ENCODE data around the gene FASTKD2.
"Not testable (repeated sequence)": the region's sequence is repeated elsewhere in the genome, so short reads cannot be mapped to it uniquely, and the experiment has no call there.

The FASTKD2 gene

DNA sequence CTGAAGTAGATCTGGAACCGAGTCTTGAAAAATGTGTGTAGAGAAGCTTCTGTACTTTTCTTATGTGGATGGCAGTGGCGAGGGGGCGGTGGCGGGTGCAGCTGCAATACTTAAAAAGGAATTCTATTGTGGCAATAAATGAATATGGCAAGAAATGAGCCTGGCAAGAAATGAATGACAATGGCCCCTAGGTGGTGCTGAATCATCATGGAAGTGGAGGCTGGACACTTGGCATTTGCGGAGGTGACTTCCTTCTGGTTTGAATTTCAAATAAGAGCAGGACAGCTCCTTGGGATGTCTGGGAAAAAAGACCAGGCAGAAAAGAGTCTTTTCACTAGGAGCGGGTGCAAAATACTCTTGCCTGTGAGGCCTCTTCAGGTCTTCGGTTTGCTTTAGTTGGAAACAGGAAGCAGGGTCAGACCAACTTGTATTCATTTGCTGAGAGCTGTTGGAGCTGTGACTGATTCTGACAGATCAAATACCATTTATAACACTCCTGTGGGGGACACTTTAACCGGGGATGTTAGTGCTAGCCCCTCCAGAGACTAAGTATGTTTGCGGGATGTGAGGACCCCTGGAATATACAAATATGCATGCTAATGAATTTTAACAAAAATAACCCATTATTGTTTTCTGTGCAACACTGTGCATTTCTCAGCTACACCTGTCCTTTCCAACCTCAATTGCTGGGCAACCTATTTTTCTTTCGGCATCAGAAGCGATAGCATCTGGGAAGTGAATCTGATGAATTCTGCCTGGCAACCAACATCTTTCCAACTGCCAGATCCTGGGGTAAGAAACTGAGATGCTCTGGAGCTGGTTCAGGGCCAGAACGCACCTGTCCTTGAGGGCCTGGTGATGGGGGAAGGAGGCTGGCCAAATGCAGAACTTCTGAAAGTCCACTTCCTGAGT is 35.4 kb downstream of the FASTKD2 start:
- H3K4me3 ChIP-seq (ENCODE audit: low read length) = peak overlapping the region; percentile 27
- H3K27me3 ChIP-seq (ENCODE audit: control insufficient read depth, insufficient read depth, low read length) = no peaks in the 10 kb centered on the region
- H3K9ac ChIP-seq (ENCODE audit: low read length) = no peak overlapping the region
- peaks cover 11% of the 10 kb centered on the region for H3K4me1 ChIP-seq (ENCODE audit: control insufficient read depth, insufficient read depth, low read length)
- peak overlapping the region; percentile 28 for H3K27ac ChIP-seq (ENCODE audit: low read depth, low read length)
- no peaks in the 10 kb centered on the region for H3K36me3 ChIP-seq (ENCODE audit: control insufficient read depth, insufficient read depth, low read length)

DNA sequence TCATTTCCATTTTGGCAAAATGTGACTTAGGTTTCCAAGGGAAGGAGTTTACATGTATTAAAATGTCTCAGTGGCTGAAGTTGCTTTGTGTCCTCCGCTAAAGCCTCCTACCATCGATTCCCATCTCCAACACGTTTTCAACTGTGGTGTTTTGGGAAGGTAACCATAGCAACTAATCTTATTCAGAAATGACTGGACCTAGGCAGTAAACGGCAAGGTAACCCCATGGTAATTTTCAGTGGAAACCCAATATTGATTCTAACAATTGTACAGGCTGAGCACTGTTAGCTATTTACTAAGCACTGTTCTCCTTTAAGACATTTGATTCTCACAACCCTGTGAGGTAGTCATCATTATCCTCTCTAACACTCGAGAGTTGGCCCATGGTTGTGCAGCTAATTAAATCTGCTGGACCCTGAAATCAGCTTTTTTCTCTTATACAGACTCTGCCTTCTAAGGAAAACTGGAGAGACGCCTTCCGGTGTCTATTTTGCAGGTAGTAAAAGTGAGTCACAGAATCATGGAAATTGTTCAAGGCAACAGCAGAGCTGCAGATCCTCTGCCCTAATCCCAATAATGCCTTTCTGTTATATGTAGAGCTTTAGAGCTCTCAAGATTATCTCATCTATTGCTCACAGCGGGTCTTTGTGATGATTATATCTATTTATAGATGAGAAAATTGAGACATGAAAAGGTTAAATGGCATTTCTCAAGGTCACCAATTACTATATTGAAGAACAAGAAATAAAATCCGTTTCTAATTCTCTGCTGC is 36.2 kb downstream of the FASTKD2 start:
- Histone ChIP-seq H3K27me3 (ENCODE audit: control insufficient read depth, insufficient read depth, low read length) (no peaks in the 10 kb centered on the region), H3K4me1 (ENCODE audit: control insufficient read depth, insufficient read depth, low read length) (peaks cover 11% of the 10 kb centered on the region), H3K4me3 (ENCODE audit: low read length) (no peak overlapping the region), H3K36me3 (ENCODE audit: control insufficient read depth, insufficient read depth, low read length) (no peaks in the 10 kb centered on the region), H3K9ac (ENCODE audit: low read length) (no peak overlapping the region), H3K27ac (ENCODE audit: low read depth, low read length) (no peak overlapping the region)

DNA sequence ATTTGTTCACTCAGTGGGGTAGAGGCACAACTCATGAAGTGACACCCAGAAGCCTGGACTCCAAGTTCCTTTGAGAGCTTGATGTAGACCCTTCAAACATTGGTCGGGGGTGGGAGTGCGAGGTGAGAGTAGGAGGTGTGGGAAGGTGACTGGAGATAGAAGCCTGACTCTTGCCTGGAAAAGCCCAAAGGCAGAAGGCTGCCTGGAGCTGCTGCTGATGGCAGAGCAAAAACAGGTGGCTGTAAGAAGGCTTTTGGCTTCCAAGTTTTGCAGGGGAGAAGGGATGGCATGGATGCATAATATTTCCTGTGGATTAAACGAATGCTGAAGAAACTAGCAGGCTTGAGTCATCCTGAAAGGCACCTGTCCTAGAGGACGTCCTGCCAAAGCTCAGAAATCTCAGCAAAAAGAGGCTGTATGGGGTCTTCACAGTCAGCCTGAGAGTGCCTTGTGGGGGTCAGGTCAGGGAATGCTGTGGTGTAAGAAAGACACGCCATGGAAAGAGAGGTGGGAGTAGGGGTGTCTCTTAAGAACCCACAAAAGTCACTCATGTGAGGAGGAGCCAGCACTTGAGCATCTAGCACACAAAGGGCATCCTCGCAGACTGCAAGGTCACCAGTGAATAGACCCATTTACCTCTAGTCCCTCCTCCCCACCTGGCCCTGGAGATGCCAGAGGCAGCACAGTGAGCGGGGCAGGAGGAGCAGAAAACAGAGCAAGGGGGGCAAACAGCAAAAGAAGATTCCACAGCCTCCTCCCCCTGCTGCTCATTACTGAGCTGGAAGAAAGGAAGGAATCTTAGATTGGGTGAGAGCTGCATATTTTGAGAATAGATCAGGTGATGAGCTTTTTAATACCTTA is 37.5 kb downstream of the FASTKD2 start:
- H3K27me3 ChIP-seq (ENCODE audit: control insufficient read depth, insufficient read depth, low read length) = no peaks in the 10 kb centered on the region
- no peaks in the 10 kb centered on the region for H3K36me3 ChIP-seq (ENCODE audit: control insufficient read depth, insufficient read depth, low read length)
- no peak overlapping the region for H3K9ac ChIP-seq (ENCODE audit: low read length)
- no peak overlapping the region for H3K4me3 ChIP-seq (ENCODE audit: low read length)
- H3K27ac ChIP-seq (ENCODE audit: low read depth, low read length) = no peak overlapping the region
- H3K4me1 ChIP-seq (ENCODE audit: control insufficient read depth, insufficient read depth, low read length) = peaks cover 11% of the 10 kb centered on the region

DNA sequence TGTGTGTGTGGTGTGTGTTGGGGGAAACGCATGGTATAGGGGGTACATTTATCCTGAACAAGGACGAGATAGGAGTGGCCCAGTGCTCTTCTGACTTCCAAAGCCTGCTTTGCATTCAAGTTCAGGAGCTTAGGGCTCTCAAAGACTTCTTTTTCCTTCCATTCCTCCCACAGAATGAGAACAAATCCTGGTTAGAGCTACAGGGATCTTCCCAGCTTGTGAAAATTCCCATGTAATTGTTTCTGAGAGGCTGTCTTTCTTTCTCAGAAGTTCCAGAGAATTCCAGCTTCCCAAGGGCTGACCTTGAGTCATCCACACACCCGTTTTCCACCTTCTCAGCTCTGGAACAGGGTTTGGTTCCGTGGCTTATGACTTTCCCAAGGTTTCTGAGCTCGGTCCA is 38.9 kb downstream of the FASTKD2 start:
- H3K36me3 ChIP-seq (ENCODE audit: control insufficient read depth, insufficient read depth, low read length) = no peaks in the 10 kb centered on the region
- no peak overlapping the region for H3K4me3 ChIP-seq (ENCODE audit: low read length)
- H3K9ac ChIP-seq (ENCODE audit: low read length) = no peak overlapping the region
- H3K27ac ChIP-seq (ENCODE audit: low read depth, low read length) = no peak overlapping the region
- H3K27me3 ChIP-seq (ENCODE audit: control insufficient read depth, insufficient read depth, low read length) = no peaks in the 10 kb centered on the region
- H3K4me1 ChIP-seq (ENCODE audit: control insufficient read depth, insufficient read depth, low read length) = peaks cover 11% of the 10 kb centered on the region

DNA sequence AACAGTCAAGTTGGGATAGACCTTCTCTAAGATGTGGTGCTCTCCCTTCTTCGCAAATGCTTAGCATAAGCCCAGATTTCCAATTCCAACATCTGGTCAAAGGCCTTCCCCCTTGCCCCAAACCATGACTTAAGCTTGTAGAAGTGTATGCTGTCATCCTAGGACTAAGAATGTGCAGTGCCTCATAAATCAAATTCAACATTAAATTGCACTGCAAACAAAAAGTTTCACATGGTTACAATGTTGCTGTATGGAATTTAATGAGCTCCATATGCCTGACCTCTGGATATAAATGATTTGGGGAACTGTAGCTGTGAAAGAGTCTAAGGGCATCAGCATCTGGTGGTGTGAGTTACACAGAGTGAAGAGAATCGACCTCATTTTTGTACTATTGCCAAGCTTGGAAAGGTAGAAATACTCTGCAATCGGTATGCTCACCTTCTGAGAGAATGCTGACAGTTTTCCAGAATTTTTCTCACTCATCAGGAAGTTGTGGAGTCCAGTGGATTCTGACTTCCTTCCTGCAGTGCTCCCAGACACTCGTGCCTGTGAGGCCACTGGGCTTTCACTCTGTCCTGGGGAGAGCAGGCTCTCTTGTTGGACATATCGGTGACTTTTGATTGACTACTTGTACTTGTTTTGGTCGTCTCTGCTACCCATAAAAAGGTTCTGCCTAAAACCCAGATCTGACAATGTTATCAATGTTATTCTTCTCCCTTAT is 40.6 kb downstream of the FASTKD2 start:
- H3K27ac ChIP-seq (ENCODE audit: low read depth, low read length) = no peak overlapping the region
- H3K4me3 ChIP-seq (ENCODE audit: low read length) = no peak overlapping the region
- no peak overlapping the region for H3K9ac ChIP-seq (ENCODE audit: low read length)
- H3K4me1 ChIP-seq (ENCODE audit: control insufficient read depth, insufficient read depth, low read length) = no peaks in the 10 kb centered on the region
- H3K27me3 ChIP-seq (ENCODE audit: control insufficient read depth, insufficient read depth, low read length) = no peaks in the 10 kb centered on the region
- no peaks in the 10 kb centered on the region for H3K36me3 ChIP-seq (ENCODE audit: control insufficient read depth, insufficient read depth, low read length)

DNA sequence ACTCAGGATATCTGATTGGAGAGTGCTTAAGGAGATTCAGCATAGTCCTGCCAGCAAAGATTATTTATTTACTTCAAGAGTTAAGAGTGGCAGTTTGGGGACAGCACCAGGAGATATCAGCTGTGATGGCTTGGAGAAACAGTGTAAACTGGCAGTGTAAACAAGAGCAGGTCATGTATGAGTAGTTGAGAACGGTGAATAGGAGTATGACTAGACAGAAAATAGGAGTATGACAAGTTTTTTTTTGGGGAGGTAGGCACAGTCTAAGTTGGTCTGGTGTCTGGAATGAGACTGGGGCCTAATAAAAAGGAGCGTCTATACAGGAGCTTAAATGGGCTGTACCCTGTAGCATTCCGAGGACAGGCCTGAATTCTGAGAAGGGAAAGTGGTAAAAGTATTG is 42.2 kb downstream of the FASTKD2 start:
- H3K4me3 ChIP-seq (ENCODE audit: low read length); H3K27ac ChIP-seq (ENCODE audit: low read depth, low read length); H3K4me1 ChIP-seq (ENCODE audit: control insufficient read depth, insufficient read depth, low read length); H3K27me3 ChIP-seq (ENCODE audit: control insufficient read depth, insufficient read depth, low read length); H3K9ac ChIP-seq (ENCODE audit: low read length); H3K36me3 ChIP-seq (ENCODE audit: control insufficient read depth, insufficient read depth, low read length): not testable (repeated sequence)

DNA sequence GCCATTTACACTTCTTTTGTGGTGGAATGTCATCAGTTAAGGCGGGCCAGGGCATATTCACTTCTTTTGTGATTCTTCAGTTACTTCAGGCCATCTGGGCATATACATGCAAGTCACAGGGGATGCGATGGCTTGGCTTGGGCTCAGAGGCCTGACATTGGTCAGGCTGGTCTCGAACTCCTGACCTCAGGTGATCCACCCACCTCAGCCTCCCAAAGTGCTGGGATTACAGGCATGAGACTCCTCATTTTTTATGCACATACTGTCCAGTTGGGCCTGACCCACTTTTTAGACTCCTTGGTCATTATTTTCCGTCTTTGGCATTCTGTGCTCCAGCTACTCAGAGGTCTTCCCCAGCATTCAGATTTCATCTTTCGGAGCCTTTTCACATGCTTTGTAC is 47.1 kb downstream of the FASTKD2 start:
- not testable (repeated sequence) for H3K36me3 ChIP-seq (ENCODE audit: control insufficient read depth, insufficient read depth, low read length); H3K9ac ChIP-seq (ENCODE audit: low read length); H3K4me1 ChIP-seq (ENCODE audit: control insufficient read depth, insufficient read depth, low read length); H3K27me3 ChIP-seq (ENCODE audit: control insufficient read depth, insufficient read depth, low read length); H3K4me3 ChIP-seq (ENCODE audit: low read length); H3K27ac ChIP-seq (ENCODE audit: low read depth, low read length)

DNA sequence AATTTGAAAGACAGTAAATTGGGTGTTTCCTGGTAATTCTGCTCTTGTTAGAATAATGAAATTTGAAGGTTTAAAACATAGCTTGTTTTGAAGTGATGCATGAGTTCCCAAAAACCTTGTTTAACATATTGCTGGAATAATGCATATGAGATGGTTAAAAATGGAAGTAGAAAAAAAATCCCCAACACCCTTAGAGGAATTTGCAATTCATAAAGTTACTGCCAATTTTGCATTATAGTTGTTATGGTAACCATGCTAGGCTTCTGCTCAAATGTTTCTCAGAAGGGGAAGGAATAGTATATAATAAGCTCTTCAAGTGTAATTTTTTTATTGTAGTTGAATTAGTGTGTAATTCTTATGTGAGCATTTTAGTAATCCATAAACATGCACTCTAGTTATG is 49.1 kb downstream of the FASTKD2 start:
- Histone ChIP-seq H3K36me3 (ENCODE audit: control insufficient read depth, insufficient read depth, low read length) (no peaks in the 10 kb centered on the region), H3K27me3 (ENCODE audit: control insufficient read depth, insufficient read depth, low read length) (no peaks in the 10 kb centered on the region), H3K4me1 (ENCODE audit: control insufficient read depth, insufficient read depth, low read length) (no peaks in the 10 kb centered on the region), H3K27ac (ENCODE audit: low read depth, low read length) (no peak overlapping the region), H3K9ac (ENCODE audit: low read length) (no peak overlapping the region), H3K4me3 (ENCODE audit: low read length) (no peak overlapping the region)

DNA sequence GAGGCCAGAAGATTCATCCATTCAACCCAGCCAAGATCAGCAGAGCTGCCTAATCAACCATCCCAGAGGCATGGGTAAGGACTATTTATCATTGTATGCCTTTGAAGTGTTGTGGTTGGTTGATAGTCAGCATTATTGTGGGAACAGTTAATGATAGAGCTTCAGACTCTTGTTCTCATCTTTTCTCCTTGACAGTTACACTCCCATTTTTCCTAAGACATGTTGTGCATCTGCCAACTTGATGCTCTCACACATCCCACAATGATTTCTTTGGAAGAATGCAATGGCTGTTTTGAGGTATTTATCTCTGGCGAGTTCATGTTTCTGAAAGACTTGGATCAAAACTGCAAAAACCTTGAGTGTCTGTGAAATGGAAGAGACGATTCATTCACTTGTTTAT is 55.4 kb downstream of the FASTKD2 start:
- Histone ChIP-seq H3K9ac (ENCODE audit: low read length) (no peak overlapping the region), H3K27me3 (ENCODE audit: control insufficient read depth, insufficient read depth, low read length) (no peaks in the 10 kb centered on the region), H3K4me3 (ENCODE audit: low read length) (no peak overlapping the region), H3K27ac (ENCODE audit: low read depth, low read length) (no peak overlapping the region), H3K4me1 (ENCODE audit: control insufficient read depth, insufficient read depth, low read length) (peaks cover 7% of the 10 kb centered on the region), H3K36me3 (ENCODE audit: control insufficient read depth, insufficient read depth, low read length) (no peaks in the 10 kb centered on the region)

DNA sequence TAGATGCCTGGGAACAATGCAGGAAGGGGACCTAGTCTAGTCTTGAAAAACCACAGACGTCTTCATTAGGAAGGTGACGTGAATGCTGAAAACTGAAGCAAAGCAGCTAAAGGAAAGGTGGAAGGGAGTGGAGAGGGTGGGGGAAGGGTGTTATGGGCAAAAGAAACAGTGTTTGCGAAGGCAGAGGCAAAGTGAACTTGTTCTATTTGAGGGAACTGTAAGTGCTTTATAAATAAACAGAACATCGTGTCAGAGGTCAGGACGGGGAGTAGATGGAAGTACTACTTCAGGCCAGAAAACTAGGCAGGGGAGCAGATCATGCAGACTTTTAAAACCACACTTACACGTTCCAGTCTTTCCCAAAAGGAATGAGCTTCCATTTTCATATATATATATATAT is 57.8 kb downstream of the FASTKD2 start:
- Histone ChIP-seq H3K36me3 (ENCODE audit: control insufficient read depth, insufficient read depth, low read length) (no peaks in the 10 kb centered on the region), H3K27me3 (ENCODE audit: control insufficient read depth, insufficient read depth, low read length) (no peaks in the 10 kb centered on the region), H3K9ac (ENCODE audit: low read length) (no peak overlapping the region), H3K4me1 (ENCODE audit: control insufficient read depth, insufficient read depth, low read length) (peaks cover 7% of the 10 kb centered on the region), H3K4me3 (ENCODE audit: low read length) (no peak overlapping the region), H3K27ac (ENCODE audit: low read depth, low read length) (peak overlapping the region; percentile 58)

DNA sequence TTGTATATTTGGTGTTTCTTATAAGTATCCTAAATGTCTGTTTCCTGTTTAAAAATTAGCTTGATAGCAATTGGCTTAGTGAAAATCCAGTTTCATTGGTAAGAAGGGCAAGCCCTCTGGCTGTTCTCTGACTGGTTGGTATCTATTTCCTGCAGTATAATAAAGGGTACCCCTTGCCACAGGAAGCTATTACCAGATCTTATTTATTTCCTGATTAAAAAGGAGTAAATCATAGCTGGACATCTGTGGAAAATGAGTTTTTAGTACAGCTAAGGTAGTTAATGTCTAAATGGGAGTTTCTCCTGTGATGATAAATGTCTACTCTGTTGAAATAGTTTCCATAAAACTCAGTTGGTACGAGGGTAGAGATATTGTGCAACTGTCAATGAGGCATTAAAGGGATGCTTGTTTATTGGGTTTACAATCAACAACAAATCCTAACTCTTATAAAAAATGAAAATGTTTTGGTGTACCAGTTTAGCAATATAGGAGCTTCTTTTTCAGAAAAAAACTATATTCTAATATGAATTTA is 58.7 kb downstream of the FASTKD2 start:
- peaks cover 7% of the 10 kb centered on the region for H3K4me1 ChIP-seq (ENCODE audit: control insufficient read depth, insufficient read depth, low read length)
- no peak overlapping the region for H3K27ac ChIP-seq (ENCODE audit: low read depth, low read length)
- H3K4me3 ChIP-seq (ENCODE audit: low read length) = no peak overlapping the region
- no peak overlapping the region for H3K9ac ChIP-seq (ENCODE audit: low read length)
- H3K27me3 ChIP-seq (ENCODE audit: control insufficient read depth, insufficient read depth, low read length) = no peaks in the 10 kb centered on the region
- no peaks in the 10 kb centered on the region for H3K36me3 ChIP-seq (ENCODE audit: control insufficient read depth, insufficient read depth, low read length)

Data from rectal smooth muscle tissue (tissue), 1 donor.